Measurements from ENCODE around the gene SPO11. TPM values are rescaled to one million over a fixed set of nuclear protein-coding genes. Genes with fewer than 3 reads are reported as not detected.

Gene SPO11
- total and polyA plus RNA-seq, 2 experiments from 2014 or later: not detected

DNA sequence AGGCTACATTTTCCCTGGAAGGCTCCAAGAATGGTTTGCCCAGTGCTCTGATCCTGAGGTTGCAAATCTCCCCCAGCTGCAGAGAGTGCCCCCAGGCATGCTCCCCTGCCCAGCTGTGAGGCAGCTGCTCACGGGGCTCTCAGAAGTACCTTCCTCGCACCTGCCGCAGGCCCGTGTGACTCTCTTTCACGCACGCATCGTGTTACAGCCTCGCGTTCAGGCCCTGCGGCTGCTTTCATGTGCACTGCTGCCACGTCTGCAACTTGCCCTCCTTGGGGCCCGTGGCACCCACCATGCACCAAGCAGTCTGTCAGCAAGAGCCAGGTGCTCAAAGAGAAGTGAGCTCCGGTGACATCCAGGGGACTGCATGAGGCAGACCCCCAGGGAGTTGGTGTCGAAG, 28.6 kb upstream of the SPO11 start:
- H3K27me3 Mint-ChIP-seq (ENCODE audit: insufficient read depth, low read depth, poor library complexity): peaks cover 7% of the 10 kb centered on the region
- H3K9me2 ChIP-seq (ENCODE audit: insufficient read depth): no peaks in the 10 kb centered on the region
- TF ChIP-seq ZNF114 (CRISPR knock-in tag; IDR thresholded peaks at IDR 0.05): no peak
- no peak for TF ChIP-seq CREB1 (CRISPR knock-in tag; IDR thresholded peaks at IDR 0.05; ENCODE audit: low read depth)
- TF ChIP-seq, protein P1, sequence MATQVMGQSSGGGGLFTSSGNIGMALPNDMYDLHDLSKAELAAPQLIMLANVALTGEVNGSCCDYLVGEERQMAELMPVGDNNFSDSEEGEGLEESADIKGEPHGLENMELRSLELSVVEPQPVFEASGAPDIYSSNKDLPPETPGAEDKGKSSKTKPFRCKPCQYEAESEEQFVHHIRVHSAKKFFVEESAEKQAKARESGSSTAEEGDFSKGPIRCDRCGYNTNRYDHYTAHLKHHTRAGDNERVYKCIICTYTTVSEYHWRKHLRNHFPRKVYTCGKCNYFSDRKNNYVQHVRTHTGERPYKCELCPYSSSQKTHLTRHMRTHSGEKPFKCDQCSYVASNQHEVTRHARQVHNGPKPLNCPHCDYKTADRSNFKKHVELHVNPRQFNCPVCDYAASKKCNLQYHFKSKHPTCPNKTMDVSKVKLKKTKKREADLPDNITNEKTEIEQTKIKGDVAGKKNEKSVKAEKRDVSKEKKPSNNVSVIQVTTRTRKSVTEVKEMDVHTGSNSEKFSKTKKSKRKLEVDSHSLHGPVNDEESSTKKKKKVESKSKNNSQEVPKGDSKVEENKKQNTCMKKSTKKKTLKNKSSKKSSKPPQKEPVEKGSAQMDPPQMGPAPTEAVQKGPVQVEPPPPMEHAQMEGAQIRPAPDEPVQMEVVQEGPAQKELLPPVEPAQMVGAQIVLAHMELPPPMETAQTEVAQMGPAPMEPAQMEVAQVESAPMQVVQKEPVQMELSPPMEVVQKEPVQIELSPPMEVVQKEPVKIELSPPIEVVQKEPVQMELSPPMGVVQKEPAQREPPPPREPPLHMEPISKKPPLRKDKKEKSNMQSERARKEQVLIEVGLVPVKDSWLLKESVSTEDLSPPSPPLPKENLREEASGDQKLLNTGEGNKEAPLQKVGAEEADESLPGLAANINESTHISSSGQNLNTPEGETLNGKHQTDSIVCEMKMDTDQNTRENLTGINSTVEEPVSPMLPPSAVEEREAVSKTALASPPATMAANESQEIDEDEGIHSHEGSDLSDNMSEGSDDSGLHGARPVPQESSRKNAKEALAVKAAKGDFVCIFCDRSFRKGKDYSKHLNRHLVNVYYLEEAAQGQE (IDR thresholded peaks at IDR 0.05; ENCODE audit: unreplicated experiment): no peak
- no peak for TF ChIP-seq ZNF331 (CRISPR knock-in tag; IDR thresholded peaks at IDR 0.05; ENCODE audit: low read depth)
- TF ChIP-seq, protein P2, sequence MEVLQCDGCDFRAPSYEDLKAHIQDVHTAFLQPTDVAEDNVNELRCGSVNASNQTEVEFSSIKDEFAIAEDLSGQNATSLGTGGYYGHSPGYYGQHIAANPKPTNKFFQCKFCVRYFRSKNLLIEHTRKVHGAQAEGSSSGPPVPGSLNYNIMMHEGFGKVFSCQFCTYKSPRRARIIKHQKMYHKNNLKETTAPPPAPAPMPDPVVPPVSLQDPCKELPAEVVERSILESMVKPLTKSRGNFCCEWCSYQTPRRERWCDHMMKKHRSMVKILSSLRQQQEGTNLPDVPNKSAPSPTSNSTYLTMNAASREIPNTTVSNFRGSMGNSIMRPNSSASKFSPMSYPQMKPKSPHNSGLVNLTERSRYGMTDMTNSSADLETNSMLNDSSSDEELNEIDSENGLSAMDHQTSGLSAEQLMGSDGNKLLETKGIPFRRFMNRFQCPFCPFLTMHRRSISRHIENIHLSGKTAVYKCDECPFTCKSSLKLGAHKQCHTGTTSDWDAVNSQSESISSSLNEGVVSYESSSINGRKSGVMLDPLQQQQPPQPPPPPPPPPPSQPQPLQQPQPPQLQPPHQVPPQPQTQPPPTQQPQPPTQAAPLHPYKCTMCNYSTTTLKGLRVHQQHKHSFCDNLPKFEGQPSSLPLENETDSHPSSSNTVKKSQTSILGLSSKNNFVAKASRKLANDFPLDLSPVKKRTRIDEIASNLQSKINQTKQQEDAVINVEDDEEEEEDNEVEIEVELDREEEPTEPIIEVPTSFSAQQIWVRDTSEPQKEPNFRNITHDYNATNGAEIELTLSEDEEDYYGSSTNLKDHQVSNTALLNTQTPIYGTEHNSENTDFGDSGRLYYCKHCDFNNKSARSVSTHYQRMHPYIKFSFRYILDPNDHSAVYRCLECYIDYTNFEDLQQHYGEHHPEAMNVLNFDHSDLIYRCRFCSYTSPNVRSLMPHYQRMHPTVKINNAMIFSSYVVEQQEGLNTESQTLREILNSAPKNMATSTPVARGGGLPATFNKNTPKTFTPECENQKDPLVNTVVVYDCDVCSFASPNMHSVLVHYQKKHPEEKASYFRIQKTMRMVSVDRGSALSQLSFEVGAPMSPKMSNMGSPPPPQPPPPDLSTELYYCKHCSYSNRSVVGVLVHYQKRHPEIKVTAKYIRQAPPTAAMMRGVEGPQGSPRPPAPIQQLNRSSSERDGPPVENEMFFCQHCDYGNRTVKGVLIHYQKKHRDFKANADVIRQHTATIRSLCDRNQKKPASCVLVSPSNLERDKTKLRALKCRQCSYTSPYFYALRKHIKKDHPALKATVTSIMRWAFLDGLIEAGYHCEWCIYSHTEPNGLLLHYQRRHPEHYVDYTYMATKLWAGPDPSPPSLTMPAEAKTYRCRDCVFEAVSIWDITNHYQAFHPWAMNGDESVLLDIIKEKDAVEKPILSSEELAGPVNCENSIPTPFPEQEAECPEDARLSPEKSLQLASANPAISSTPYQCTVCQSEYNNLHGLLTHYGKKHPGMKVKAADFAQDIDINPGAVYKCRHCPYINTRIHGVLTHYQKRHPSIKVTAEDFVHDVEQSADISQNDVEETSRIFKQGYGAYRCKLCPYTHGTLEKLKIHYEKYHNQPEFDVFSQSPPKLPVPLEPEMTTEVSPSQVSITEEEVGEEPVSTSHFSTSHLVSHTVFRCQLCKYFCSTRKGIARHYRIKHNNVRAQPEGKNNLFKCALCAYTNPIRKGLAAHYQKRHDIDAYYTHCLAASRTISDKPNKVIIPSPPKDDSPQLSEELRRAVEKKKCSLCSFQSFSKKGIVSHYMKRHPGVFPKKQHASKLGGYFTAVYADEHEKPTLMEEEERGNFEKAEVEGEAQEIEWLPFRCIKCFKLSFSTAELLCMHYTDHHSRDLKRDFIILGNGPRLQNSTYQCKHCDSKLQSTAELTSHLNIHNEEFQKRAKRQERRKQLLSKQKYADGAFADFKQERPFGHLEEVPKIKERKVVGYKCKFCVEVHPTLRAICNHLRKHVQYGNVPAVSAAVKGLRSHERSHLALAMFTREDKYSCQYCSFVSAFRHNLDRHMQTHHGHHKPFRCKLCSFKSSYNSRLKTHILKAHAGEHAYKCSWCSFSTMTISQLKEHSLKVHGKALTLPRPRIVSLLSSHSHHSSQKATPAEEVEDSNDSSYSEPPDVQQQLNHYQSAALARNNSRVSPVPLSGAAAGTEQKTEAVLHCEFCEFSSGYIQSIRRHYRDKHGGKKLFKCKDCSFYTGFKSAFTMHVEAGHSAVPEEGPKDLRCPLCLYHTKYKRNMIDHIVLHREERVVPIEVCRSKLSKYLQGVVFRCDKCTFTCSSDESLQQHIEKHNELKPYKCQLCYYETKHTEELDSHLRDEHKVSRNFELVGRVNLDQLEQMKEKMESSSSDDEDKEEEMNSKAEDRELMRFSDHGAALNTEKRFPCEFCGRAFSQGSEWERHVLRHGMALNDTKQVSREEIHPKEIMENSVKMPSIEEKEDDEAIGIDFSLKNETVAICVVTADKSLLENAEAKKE (CRISPR knock-in tag; IDR thresholded peaks at IDR 0.05): no peak
- TF ChIP-seq POLR2AphosphoS5 (IDR thresholded peaks at IDR 0.05; ENCODE audit: low read depth): no peak
- TF ChIP-seq, protein P3, sequence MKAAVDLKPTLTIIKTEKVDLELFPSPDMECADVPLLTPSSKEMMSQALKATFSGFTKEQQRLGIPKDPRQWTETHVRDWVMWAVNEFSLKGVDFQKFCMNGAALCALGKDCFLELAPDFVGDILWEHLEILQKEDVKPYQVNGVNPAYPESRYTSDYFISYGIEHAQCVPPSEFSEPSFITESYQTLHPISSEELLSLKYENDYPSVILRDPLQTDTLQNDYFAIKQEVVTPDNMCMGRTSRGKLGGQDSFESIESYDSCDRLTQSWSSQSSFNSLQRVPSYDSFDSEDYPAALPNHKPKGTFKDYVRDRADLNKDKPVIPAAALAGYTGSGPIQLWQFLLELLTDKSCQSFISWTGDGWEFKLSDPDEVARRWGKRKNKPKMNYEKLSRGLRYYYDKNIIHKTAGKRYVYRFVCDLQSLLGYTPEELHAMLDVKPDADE (IDR thresholded peaks at IDR 0.05): no peak
- TF ChIP-seq, protein P4, sequence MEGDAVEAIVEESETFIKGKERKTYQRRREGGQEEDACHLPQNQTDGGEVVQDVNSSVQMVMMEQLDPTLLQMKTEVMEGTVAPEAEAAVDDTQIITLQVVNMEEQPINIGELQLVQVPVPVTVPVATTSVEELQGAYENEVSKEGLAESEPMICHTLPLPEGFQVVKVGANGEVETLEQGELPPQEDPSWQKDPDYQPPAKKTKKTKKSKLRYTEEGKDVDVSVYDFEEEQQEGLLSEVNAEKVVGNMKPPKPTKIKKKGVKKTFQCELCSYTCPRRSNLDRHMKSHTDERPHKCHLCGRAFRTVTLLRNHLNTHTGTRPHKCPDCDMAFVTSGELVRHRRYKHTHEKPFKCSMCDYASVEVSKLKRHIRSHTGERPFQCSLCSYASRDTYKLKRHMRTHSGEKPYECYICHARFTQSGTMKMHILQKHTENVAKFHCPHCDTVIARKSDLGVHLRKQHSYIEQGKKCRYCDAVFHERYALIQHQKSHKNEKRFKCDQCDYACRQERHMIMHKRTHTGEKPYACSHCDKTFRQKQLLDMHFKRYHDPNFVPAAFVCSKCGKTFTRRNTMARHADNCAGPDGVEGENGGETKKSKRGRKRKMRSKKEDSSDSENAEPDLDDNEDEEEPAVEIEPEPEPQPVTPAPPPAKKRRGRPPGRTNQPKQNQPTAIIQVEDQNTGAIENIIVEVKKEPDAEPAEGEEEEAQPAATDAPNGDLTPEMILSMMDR (conservative IDR thresholded peaks at IDR 0.05; ENCODE audit: low read depth in 2 of 2): no peak
- no peak for TF ChIP-seq NANOG (IDR thresholded peaks at IDR 0.05; ENCODE audit: borderline replicate concordance)
- no peak for TF ChIP-seq EZH2 (IDR thresholded peaks at IDR 0.05; ENCODE audit: low read depth, unreplicated experiment)
- H3K27ac Mint-ChIP-seq: no peak overlapping the region
- H3K4me2 ChIP-seq: no peak overlapping the region
- H2AFZ ChIP-seq: no peak overlapping the region
- no peaks in the 10 kb centered on the region for H3K4me1 Mint-ChIP-seq
- H3K36me3 Mint-ChIP-seq (ENCODE audit: low read depth): no peaks in the 10 kb centered on the region
- H4K20me1 ChIP-seq (replicated peaks; ENCODE audit: insufficient read depth): no peaks in the 10 kb centered on the region
- H3K4me1 ChIP-seq (ENCODE audit: insufficient read depth): no peaks in the 10 kb centered on the region
- DNase-seq (ENCODE audit: low spot score) (no peak), ATAC-seq (peak; percentile 49)
- H3K9me3 Mint-ChIP-seq: no peaks in the 10 kb centered on the region
- H3K36me3 ChIP-seq (ENCODE audit: insufficient read depth): no peaks in the 10 kb centered on the region
- H3K4me3 ChIP-seq: no peak overlapping the region
- H3K79me2 ChIP-seq (replicated peaks; ENCODE audit: insufficient read depth): no peaks in the 10 kb centered on the region
- H3K4me3 Mint-ChIP-seq: no peak overlapping the region
- no peaks in the 10 kb centered on the region for H3K27me3 ChIP-seq (ENCODE audit: insufficient read depth)
- H3F3A ChIP-seq (replicated peaks; ENCODE audit: low read depth): no peaks in the 10 kb centered on the region
- H3K27ac ChIP-seq (ENCODE audit: low read depth): no peak overlapping the region

All from GM23338 (cell line).